ENCODE results near the gene NFIA.

The NFIA gene

GRCh38 chr1:61318319-61319125, 236.2 kb downstream of the NFIA start:
- no peak for FAIRE-seq

GRCh38 chr1:61320575-61320974, 238.2 kb downstream of the NFIA start:
- no peak for FAIRE-seq

DNA sequence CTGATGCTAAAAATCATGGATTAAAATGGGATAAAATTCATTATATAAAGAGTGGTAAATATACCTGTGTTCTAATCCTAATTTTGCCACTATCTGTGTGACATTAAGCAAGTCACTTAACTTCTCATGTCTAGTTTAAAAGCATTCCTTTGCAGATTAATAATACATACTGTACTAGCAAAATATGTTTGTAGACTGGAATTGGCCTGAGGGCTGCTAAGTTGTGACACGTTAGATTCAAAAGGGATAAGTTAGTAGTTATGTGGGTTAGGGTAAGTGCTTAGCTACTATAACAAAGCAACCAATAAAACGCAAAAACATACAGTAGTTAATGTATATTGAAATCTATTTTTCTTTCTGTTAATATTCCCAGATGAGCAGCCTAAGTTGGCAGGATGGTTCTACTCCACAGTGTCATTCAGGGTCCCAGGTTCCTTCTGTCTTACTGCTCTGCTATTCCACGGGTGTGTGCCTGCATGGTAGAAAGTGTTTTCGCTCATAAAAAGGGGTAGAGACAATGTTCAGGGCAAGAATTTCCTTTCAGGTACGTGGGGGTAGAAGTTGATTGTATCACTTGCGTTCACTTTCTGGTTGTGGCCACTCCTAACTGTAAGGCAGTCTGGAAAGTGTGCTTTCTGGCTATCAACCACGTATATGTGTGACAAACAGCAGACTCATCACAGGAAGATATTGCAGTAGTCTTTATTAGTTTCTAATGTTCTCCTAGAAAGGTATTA, 239.8 kb downstream of the NFIA start:
- FAIRE-seq = no peak

DNA sequence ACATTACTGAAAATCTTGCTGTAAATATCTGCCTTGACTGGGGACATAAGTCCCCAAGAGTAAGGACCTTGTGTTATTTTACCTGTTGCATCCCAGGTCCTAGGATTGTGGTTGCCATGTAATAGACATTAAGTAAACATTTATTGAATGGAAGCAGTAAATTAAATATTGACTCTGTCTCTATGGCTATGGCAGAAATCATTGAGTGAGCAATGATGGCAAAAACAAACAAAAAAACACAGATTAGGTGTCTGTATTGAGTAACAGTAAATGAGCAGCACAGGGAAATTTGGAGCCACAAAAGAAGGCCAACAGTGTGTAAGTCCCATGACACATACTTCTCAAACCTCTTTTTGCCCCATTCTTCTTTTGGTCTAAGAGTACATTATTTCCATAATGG, 240.4 kb downstream of the NFIA start:
- no peak for FAIRE-seq

GRCh38 chr1:61323681-61324328, 241.4 kb downstream of the NFIA start:
- FAIRE-seq = no peak

DNA sequence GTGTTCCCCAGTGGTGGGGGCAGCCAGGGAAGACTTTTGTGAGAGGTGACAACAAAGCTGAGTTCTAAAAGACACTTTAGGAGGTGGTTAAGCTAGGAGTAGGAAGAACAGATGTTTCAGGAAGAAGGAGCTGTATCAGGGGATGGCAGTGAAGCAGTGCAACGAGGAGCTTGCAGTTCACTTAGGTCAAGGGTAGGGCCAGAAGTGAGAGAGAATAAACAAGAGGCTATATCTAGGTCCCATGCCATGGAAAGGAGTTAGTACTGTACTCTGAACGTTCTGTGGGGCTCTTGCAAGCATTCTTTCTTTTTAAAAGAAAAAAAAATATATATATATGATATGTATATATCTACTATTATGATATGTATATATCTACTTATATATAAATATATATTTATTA, 244.4 kb downstream of the NFIA start:
- FAIRE-seq = no peak

GRCh38 chr1:61327436-61327835, 245.1 kb downstream of the NFIA start:
- FAIRE-seq = no peak

DNA sequence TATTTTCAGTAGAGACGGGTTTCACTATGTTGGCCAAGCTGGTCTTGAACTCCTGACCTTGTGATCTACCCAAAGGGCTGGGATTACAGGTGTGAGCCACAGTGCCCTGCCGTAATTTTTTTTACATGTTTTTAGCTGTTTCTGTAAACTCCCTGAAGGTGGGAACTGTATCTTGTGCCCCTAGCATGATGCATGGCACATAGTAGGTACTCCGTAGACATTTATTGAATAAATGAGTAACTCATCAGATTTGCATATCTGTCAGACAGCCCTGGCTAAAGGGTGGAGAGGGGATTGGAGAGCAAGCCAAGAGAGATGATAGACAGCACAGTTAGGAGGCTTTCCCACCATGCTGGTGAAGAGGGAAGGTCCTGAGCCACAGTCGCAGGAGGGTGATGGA, 247.2 kb downstream of the NFIA start:
- FAIRE-seq = no peak

- no peak for FAIRE-seq
Measured at GRCh38 chr1:61330018-61330417, 247.7 kb downstream of the NFIA start.

GRCh38 chr1:61330571-61330970, 248.2 kb downstream of the NFIA start:
- FAIRE-seq = no peak

- no peak for FAIRE-seq
Measured at GRCh38 chr1:61332196-61332753, 249.9 kb downstream of the NFIA start.

GRCh38 chr1:61332796-61333195, 250.4 kb downstream of the NFIA start:
- no peak for FAIRE-seq

DNA sequence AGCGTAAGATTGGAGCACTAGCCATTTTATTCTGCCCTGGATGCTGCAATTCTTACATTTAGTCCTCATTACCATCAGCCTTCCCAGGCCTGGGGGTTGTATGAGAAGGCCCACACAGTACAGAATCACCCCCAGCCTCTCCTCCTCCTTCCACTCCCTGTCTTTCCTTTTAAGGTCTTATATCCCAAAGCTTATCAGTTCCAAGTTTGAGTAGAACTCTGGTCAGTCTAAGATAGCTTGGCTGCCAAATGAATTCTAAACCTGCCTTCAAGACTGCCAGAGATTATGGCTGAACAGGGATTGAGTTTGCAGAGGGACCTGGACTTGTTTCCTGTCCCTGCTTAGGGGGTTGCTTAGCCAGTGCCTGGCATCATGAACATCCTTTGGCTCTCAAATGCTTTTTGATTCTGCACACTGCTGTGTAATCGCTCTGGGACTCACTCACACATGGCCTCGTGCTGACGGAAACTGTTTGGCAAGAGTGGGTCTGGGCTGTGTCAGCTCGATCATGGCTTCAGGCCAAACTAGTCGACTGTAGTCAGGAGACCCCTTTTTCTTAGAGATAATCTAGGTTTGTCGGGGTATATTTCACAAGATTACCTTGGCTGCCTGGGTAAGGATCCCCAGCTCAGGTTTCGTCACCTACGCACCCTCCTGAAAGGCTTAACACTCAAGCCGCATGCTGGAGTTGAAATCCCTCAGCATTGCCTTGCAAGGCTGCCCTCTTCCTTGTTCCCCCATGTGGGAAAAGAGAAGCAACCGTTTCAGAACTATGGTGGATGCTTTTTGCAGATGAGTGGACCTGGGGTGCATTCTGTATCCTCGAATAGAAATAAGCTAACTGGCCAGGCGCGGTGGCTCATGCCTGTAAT, 252.6 kb downstream of the NFIA start:
- FAIRE-seq = no peak

DNA sequence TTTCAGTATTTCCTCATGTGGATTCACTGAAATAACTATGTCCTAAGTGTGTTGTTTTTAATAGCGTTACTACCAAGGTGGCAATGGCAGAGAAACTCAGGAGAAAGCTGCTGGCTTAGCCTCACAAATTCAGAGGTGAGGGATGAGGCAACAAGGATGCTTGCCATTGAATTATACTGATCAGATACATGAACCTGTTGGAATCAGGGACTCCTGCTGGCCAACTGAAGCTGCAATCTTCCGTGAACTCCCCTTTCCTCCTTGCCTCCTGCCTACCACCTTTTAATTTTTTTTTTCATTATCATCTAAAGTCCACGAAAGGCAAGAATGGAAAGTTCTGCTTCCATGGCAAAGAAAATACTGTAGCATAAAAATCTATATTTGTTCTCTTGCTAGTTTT, 254.7 kb downstream of the NFIA start:
- FAIRE-seq = no peak

- FAIRE-seq = no peak
Measured at GRCh38 chr1:61337441-61337951, 255.1 kb downstream of the NFIA start.

DNA sequence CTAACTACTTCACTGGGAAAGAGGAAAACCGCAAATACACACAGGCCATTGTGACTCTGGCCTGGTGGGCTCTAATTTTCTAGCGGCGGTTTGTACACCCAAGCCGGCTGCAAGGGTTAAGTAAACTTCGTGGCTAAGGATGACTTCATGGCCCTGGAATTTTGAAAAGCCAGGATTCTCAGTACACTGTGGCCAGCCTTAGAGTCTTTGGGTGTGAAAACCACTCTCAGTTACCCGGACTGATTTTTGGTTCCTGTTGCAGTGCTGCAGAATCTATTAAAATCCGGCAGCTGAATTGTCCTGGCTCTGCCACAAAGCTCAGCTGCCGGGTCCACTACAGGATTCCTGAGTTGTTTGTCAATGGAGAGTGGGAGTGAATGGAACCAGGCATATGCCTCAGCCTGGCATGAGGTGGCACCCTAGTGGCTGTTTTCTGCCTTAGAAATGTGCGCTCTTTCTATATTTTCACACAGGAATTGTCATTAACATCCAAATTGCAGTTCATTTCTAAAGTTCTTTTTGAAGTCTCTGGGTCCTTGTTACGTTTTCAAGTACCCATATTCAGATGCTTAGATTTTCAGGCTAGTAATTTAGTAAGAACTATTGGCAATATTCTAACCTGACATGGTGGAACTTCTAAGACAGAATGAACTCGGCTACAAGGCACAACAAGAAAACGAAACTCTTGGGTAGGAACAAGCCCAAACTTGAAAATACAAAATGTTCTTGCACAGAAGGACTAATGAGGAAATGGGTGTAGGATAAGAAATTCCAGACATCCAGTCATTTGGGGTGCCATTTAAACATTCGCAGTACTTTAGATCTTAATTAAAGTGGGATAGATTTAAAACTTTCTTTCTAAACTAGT, 255.9 kb downstream of the NFIA start:
- no peak for FAIRE-seq

DNA sequence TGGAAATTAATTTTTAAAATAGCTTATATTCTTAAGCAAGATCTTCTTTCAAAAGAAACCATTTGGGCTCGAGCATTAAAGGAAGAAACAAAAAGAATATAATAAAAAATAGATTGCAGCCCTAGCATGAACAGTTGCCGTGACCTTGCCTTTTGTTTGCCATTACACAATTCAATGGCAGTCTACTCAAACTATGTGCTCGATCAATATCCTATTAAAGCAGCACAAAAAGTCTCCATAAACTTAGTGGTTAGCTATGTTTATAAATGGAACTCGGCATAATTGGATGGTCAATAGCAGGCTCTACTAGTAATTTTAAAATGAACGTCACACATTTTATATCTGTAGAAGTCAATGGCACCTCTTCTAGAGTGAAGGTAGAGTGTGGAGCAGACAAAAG, 256.5 kb downstream of the NFIA start:
- FAIRE-seq = no peak

DNA sequence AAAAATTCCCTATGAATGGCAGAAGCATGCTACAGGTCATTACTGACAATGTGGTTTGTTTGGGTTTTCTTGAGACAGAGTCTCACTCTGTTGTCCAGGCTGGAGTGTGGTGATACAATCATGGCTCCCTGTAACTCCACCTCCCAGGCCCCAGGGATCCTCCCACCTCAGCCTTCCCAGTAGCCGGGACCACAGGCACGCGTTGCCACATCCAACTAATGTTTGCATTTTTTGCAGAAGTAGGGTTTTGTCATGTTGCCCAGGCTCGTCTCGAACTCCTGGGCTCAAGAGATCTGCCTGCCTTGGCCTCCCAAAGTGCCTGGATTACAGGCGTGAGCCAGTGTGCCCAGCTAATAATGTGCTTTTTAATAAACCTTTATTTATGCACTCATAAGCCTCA, 259.1 kb downstream of the NFIA start:
- FAIRE-seq = no peak

DNA sequence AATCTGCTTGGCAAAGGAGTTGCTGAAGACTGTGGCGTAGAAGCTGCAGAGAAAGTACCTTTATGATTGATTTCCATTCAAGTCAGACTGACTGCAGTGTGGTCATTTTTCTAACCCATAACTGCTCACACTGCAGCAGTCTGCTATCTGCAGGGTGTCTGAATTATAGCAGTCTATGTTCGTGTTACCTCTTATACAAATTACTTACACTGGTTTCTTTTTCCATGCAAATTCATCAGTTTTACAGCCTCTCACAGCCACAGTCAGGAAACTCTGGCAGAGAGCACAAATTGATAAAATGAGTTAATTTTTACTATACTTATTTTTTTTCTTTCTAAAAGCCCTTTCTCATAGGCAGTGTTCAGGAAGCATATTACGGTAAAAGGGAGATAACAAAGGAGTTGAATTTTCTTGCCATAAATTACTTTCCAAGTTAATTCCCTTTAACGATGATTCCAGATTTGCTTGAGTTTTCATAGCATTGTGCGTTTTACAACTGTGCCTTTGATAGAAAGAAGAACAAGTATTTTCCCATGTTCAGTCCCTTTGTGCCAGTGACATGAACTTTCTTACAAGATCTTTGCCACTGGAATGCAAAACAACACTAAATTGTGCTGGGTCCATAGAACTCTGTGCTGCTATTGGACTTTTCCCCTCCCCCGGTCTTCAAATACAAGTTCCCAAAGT, 261.5 kb downstream of the NFIA start:
- no peak for FAIRE-seq

GRCh38 chr1:61344696-61345095, 262.3 kb downstream of the NFIA start:
- FAIRE-seq = no peak

Data from A204.1 (cell line).